Heart right ventricle (tissue), 16 donors: ENCODE data around the gene ARHGEF10L. TPM values are rescaled to one million over a fixed set of nuclear protein-coding genes. Genes with fewer than 3 reads are reported as not detected.
A peak's percentile ranks its signal among the peaks of the same experiment; 100 is the strongest.

ENCODE experiments used
- ATAC-seq, 8 donors: fragments of 200-7000 bp; cut with Tn5 transposase; one replicate each; pipeline ENCODE4 v1.9.1; 2020; ENCODE audit warnings: mild to moderate bottlenecking in 8 of 8, moderate library complexity in 8 of 8, moderate number of reproducible peaks in 1 of 8
- DNase-seq, 2 donors: peaks; one replicate each; pipeline ENCODE4 v3.0.0-alpha.2; 2020
- H3K27ac ChIP-seq, 10 donors: fragments of 200-600 bp; sonication (generic) in 2 of 10; one replicate each; pipeline versions ENCODE4 v1.5.0 to v1.8.0; 2020 to 2022; ENCODE audit warnings: mild to moderate bottlenecking in 3 of 10
- H3K27me3 ChIP-seq, 7 donors: fragments of 200-600 bp; one replicate each; pipeline ENCODE4 v1.8.0; 2021 to 2022; ENCODE audit warnings: mild to moderate bottlenecking in 2 of 7
- H3K36me3 ChIP-seq, 9 donors: fragments of 200-600 bp; sonication (generic) in 1 of 9; one replicate each; pipeline versions ENCODE4 v1.5.0 to v1.8.0; 2020 to 2022; ENCODE audit warnings: mild to moderate bottlenecking in 2 of 9
- H3K4me1 ChIP-seq, 9 donors: fragments of 200-600 bp; sonication (generic) in 1 of 9; one replicate each; pipeline versions ENCODE4 v1.5.0 to v1.8.0; 2020 to 2022; ENCODE audit warnings: mild to moderate bottlenecking in 4 of 9
- H3K4me3 ChIP-seq, 10 donors: fragments of 200-600 bp; sonication (generic) in 2 of 10; one replicate each; pipeline versions ENCODE4 v1.5.0 to v1.8.0; 2020 to 2022; ENCODE audit warnings: mild to moderate bottlenecking in 7 of 10, moderate library complexity in 2 of 10
- H3K9me3 ChIP-seq, 11 donors: fragments of 200-600 bp in 10 of 11; sonication (generic) in 2 of 11; one replicate each; pipeline versions ENCODE4 v1.5.0 to v1.8.0; 2013 to 2022; ENCODE audit warnings: mild to moderate bottlenecking in 2 of 11, control low read depth in 1 of 11, moderate library complexity in 1 of 11
- CTCF ChIP-seq, 9 donors: fragments of 200-600 bp; sonication (generic) in 2 of 9; IDR thresholded peaks; one replicate each; pipeline versions ENCODE4 v1.5.0 to v1.8.0; 2021 to 2022; ENCODE audit warnings: antibody characterized with exemption in 9 of 9, mild to moderate bottlenecking in 5 of 9, moderate library complexity in 1 of 9
- WGBS, 2 donors: extraction: QIAGEN DNeasy Blood & Tissue Kit; methylation state at CpG; one replicate each; pipeline ENCODE4 v1.1.7; 2013; ENCODE audit warnings: inconsistent platforms in 1 of 2; 5-methylcytosine and 5-hydroxymethylcytosine counted together
- intact Hi-C, 10 donors: fragments of 100-400 bp; cut with DNase I; formaldehyde crosslinking; loops; one replicate each; pipeline versions ENCODE4 v1.11.1 to v1.14.2; 2022
- polyA plus RNA-seq, 2 donors: library from polyadenylated mRNA; stranded (reverse); fragments of 200-250 nt; gene quantifications; one replicate each; pipeline ENCODE4 v1.2.3, GENCODE V29; 2013
- total RNA-seq, 10 donors: library from RNA; stranded (reverse); fragmentation: NEBNext Ultra II Directional in 3 of 10; extraction: Animal tissue kit (Norgen Biotek cat#: 25700) in 3 of 10; gene quantifications; one replicate each; pipeline versions ENCODE4 v1.2.1 to v1.2.4, GENCODE V29; 2021 to 2023
- donor health status: Arrhythmogenic right ventricular cardiomyopathy.
- donor health status: ischemic (EF 13 %, LVEDD 7.1; RV severe dilation, severe dysfunction).
- donor health status: healthy with polysubstance abuse.
- donor health status: DM: no; HTN: yes; CAD: no.
- donor health status: DM: no; HTN: no; CAD: no.
- donor health status: ischemic (EF 25% LVEDD 6.9; RV normal size, moderate dysfunction).
- donor health status: ischemic (EF 25% LVEDD 5.7; RV mildly dilated, moderate dysfunction).
- donor health status: healthy.
- donor health status: DM: yes; HTN: yes; CAD: no.
- donor health status: Ischemic cardiomyopathy.
- donor health status: ischemic (EF 35%, LVEDD 5.7; RV mildly dilated, moderate dysfunction).
- donor health status: nonischemic (EF 11% LVEDD 7.7; RV severe dilation, severe dysfunction).
- donor health status: DM: yes; HTN: yes; CAD: no.
- donor health status: PGD.
- donor health status: ischemic (EF 29% LVEDD 5.4; RV normal size, mild dysfunction).
- donor health status: nonischemic (EF 23%, LVEDD 6.1; RV moderate dilation, normal function).

The ARHGEF10L gene
- total and polyA plus RNA-seq, 12 donors: 45.4 to 68.4 (median 50.6) TPM

GRCh38 chr1:17513131-17513530 lies 26.4 kb upstream of the ARHGEF10L start:
- no peaks in the 10 kb centered on the region for H3K9me3 ChIP-seq
- ATAC-seq (no peak), DNase-seq (no peak)
- H3K27me3 ChIP-seq: peaks cover 0 to 12% (median 3%) of the 10 kb centered on the region in 7 donors
- no peak overlapping the region for H3K4me3 ChIP-seq
- WGBS, 2 donors: 80 to 91% methylated on average over 4 of the region's 4 CpGs
- intact Hi-C loops: loop anchor here in 1 of 10 donors (10.0 kb wide), 1 partner anchor 312 kb away; no protein-coding TSS in a partner anchor
- no peaks in the 10 kb centered on the region for H3K36me3 ChIP-seq
- TF ChIP-seq CTCF (IDR thresholded peaks at IDR 0.05): no peak
- H3K4me1 ChIP-seq: no peaks in the 10 kb centered on the region
- H3K27ac ChIP-seq: no peak overlapping the region

GRCh38 chr1:17514776-17515175 lies 24.7 kb upstream of the ARHGEF10L start:
- Histone ChIP-seq H3K27me3 (peaks cover 0 to 12% (median 3%) of the 10 kb centered on the region in 7 donors), H3K36me3 (no peaks in the 10 kb centered on the region), H3K4me1 (no peaks in the 10 kb centered on the region), H3K27ac (no peak overlapping the region), H3K9me3 (no peaks in the 10 kb centered on the region), H3K4me3 (no peak overlapping the region)
- ATAC-seq (no peak), DNase-seq (no peak)
- intact Hi-C loops: loop anchor here in 1 of 10 donors (10.0 kb wide), 1 partner anchor 310 kb away; no protein-coding TSS in a partner anchor
- TF ChIP-seq CTCF (IDR thresholded peaks at IDR 0.05): no peak
- WGBS, 2 donors: 90 to 99% methylated on average over 10 of the region's 10 CpGs

- Histone ChIP-seq H3K27me3 (peaks cover 0 to 12% (median 3%) of the 10 kb centered on the region in 7 donors), H3K4me1 (no peaks in the 10 kb centered on the region), H3K4me3 (no peak overlapping the region), H3K27ac (no peak overlapping the region), H3K9me3 (no peaks in the 10 kb centered on the region), H3K36me3 (no peaks in the 10 kb centered on the region)
- ATAC-seq (peak in 1 of 8 donors; percentile 24), DNase-seq (no peak)
- intact Hi-C loops: loop anchor here in 1 of 10 donors (10.0 kb wide), 1 partner anchor 309 kb away; no protein-coding TSS in a partner anchor
- no peak for TF ChIP-seq CTCF (IDR thresholded peaks at IDR 0.05)
- 64 to 82% methylated on average over 5 of the region's 5 CpGs for WGBS, 2 donors
These were observed 23.6 kb upstream of the ARHGEF10L start for GRCh38 chr1:17515902-17516301.

- ATAC-seq: peak in 3 of 8 donors; percentile 20 to 31 (median 20)
- Histone ChIP-seq H3K9me3 (no peaks in the 10 kb centered on the region), H3K36me3 (no peaks in the 10 kb centered on the region), H3K4me3 (no peak overlapping the region), H3K27me3 (peaks cover 0 to 12% (median 3%) of the 10 kb centered on the region in 7 donors), H3K27ac (no peak overlapping the region), H3K4me1 (no peaks in the 10 kb centered on the region)
- DNase-seq: no peak
- no peak for TF ChIP-seq CTCF (IDR thresholded peaks at IDR 0.05)
- intact Hi-C loops: loop anchor here in 1 of 10 donors (10.0 kb wide), 1 partner anchor 308 kb away; no protein-coding TSS in a partner anchor
- WGBS, 2 donors: 41 to 44% methylated on average over 12 to 13 of the region's 13 CpGs
These were observed 22.9 kb upstream of the ARHGEF10L start for GRCh38 chr1:17516303-17517214.
